ENCODE data around the gene ZFYVE28.

DNA sequence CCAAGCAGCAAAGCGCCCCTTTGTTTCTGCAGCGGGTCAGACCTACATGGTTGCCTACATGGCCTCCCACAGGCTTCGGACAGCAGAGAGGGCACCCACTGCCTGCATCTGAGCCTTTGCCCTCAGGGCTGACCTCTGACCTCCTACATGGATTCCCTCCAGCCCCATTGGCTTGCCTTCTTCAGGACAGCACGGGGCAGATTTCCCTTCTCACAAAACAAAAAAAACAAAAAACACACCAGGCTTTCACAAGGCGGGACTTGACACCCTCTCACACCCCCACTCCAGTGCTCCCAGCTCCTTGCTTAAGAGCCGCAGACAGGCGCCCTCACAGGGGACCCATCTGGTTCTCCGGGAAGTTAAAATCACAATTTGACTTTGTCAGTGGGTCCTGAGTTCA, 32.9 kb downstream of the ZFYVE28 start:
- TF ChIP-seq EZH2 (IDR thresholded peaks at IDR 0.05): no peak
- TF ChIP-seq, protein P1, sequence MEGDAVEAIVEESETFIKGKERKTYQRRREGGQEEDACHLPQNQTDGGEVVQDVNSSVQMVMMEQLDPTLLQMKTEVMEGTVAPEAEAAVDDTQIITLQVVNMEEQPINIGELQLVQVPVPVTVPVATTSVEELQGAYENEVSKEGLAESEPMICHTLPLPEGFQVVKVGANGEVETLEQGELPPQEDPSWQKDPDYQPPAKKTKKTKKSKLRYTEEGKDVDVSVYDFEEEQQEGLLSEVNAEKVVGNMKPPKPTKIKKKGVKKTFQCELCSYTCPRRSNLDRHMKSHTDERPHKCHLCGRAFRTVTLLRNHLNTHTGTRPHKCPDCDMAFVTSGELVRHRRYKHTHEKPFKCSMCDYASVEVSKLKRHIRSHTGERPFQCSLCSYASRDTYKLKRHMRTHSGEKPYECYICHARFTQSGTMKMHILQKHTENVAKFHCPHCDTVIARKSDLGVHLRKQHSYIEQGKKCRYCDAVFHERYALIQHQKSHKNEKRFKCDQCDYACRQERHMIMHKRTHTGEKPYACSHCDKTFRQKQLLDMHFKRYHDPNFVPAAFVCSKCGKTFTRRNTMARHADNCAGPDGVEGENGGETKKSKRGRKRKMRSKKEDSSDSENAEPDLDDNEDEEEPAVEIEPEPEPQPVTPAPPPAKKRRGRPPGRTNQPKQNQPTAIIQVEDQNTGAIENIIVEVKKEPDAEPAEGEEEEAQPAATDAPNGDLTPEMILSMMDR (IDR thresholded peaks at IDR 0.05 in 2 of 3, conservative IDR thresholded peaks at IDR 0.05 in 1 of 3; ENCODE audit: borderline replicate concordance in 1 of 3, insufficient read depth in 1 of 3, low read depth in 2 of 3, low read length in 2 of 3): no peak
- TF ChIP-seq, protein P2, sequence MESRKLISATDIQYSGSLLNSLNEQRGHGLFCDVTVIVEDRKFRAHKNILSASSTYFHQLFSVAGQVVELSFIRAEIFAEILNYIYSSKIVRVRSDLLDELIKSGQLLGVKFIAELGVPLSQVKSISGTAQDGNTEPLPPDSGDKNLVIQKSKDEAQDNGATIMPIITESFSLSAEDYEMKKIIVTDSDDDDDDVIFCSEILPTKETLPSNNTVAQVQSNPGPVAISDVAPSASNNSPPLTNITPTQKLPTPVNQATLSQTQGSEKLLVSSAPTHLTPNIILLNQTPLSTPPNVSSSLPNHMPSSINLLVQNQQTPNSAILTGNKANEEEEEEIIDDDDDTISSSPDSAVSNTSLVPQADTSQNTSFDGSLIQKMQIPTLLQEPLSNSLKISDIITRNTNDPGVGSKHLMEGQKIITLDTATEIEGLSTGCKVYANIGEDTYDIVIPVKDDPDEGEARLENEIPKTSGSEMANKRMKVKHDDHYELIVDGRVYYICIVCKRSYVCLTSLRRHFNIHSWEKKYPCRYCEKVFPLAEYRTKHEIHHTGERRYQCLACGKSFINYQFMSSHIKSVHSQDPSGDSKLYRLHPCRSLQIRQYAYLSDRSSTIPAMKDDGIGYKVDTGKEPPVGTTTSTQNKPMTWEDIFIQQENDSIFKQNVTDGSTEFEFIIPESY (IDR thresholded peaks at IDR 0.05; ENCODE audit: extremely low read depth, insufficient replicate concordance, low read length): no peak
- no peak for TF ChIP-seq POLR2A (IDR thresholded peaks at IDR 0.05; ENCODE audit: borderline replicate concordance, extremely low read depth, insufficient read depth, insufficient read length)
- TF ChIP-seq ZNF274 (IDR thresholded peaks at IDR 0.05; ENCODE audit: low read depth, low read length): no peak
- no peak for TF ChIP-seq CBX3 (IDR thresholded peaks at IDR 0.05; ENCODE audit: low read depth)
- TF ChIP-seq POLR2AphosphoS5 (IDR thresholded peaks at IDR 0.05; ENCODE audit: low read depth, low read length): no peak
- TF ChIP-seq, protein P3, sequence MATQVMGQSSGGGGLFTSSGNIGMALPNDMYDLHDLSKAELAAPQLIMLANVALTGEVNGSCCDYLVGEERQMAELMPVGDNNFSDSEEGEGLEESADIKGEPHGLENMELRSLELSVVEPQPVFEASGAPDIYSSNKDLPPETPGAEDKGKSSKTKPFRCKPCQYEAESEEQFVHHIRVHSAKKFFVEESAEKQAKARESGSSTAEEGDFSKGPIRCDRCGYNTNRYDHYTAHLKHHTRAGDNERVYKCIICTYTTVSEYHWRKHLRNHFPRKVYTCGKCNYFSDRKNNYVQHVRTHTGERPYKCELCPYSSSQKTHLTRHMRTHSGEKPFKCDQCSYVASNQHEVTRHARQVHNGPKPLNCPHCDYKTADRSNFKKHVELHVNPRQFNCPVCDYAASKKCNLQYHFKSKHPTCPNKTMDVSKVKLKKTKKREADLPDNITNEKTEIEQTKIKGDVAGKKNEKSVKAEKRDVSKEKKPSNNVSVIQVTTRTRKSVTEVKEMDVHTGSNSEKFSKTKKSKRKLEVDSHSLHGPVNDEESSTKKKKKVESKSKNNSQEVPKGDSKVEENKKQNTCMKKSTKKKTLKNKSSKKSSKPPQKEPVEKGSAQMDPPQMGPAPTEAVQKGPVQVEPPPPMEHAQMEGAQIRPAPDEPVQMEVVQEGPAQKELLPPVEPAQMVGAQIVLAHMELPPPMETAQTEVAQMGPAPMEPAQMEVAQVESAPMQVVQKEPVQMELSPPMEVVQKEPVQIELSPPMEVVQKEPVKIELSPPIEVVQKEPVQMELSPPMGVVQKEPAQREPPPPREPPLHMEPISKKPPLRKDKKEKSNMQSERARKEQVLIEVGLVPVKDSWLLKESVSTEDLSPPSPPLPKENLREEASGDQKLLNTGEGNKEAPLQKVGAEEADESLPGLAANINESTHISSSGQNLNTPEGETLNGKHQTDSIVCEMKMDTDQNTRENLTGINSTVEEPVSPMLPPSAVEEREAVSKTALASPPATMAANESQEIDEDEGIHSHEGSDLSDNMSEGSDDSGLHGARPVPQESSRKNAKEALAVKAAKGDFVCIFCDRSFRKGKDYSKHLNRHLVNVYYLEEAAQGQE (IDR thresholded peaks at IDR 0.05; ENCODE audit: low read depth): no peak
- TF ChIP-seq, protein P4, sequence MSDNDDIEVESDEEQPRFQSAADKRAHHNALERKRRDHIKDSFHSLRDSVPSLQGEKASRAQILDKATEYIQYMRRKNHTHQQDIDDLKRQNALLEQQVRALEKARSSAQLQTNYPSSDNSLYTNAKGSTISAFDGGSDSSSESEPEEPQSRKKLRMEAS (IDR thresholded peaks at IDR 0.05): no peak
- no peak for TF ChIP-seq EZH2phosphoT487 (IDR thresholded peaks at IDR 0.05; ENCODE audit: borderline replicate concordance)
- no peak for TF ChIP-seq EGR1 (IDR thresholded peaks at IDR 0.05; ENCODE audit: low read depth)
- TF ChIP-seq, protein P5, sequence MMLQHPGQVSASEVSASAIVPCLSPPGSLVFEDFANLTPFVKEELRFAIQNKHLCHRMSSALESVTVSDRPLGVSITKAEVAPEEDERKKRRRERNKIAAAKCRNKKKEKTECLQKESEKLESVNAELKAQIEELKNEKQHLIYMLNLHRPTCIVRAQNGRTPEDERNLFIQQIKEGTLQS (IDR thresholded peaks at IDR 0.05): no peak
- TF ChIP-seq ZFX (IDR thresholded peaks at IDR 0.05): no peak

Data from HCT116 (cell line).